Activated CD4-positive, alpha-beta memory T cell treated with anti-CD3 and anti-CD28 coated beads for 36 hours (primary cell): Measurements from ENCODE around the gene PNPO. TPM values are rescaled to one million over a fixed set of nuclear protein-coding genes. Genes with fewer than 3 reads are reported as not detected.
A peak's percentile ranks its signal among the peaks of the same experiment; 100 is the strongest.
"Not testable (repeated sequence)": the region's sequence is repeated elsewhere in the genome, so short reads cannot be mapped to it uniquely, and the experiment has no call there.

Experiments
- CTCF ChIA-PET: fragments of 350-600 bp; sonication (Branson Sonifier 250); formaldehyde crosslinking; loops from one replicate; lab custom pipeline; 2021; ENCODE audit warnings: antibody characterized with exemption, inconsistent platforms; lab: Charles Lee
- POLR2A ChIA-PET: fragments of 350-600 bp; sonication (Branson Sonifier 250); formaldehyde crosslinking; loops from one replicate; lab custom pipeline; 2021; ENCODE audit warnings: antibody characterized with exemption; lab: Charles Lee
- DNase-seq: peaks from one replicate; pipeline ENCODE4 v3.0.0-alpha.2; 2020
- H3K27ac Mint-ChIP-seq: one replicate; pipeline ENCODE4 v1.8.0; 2021; ENCODE audit warnings: mixed read lengths
- H3K27me3 Mint-ChIP-seq: one replicate; pipeline ENCODE4 v1.8.0; 2021; ENCODE audit warnings: mixed read lengths
- H3K36me3 Mint-ChIP-seq: one replicate; pipeline ENCODE4 v1.8.0; 2021; ENCODE audit warnings: mixed read lengths
- H3K4me1 Mint-ChIP-seq: one replicate; pipeline ENCODE4 v1.8.0; 2021; ENCODE audit warnings: low read depth, mixed read lengths
- H3K4me3 Mint-ChIP-seq: one replicate; pipeline ENCODE4 v1.8.0; 2021; ENCODE audit warnings: mild to moderate bottlenecking, mixed read lengths
- H3K9me3 Mint-ChIP-seq: one replicate; pipeline ENCODE4 v1.8.0; 2021; ENCODE audit warnings: mixed read lengths
- intact Hi-C: fragments of 100-400 bp; cut with micrococcal nuclease; formaldehyde crosslinking; loops from one replicate; pipeline ENCODE4 v1.15.1; 2023
- total RNA-seq, 2 experiments: library from RNA; stranded (reverse); gene quantifications; one replicate each; pipeline ENCODE4 v1.2.3, GENCODE V29; 2021

PNPO gene
- total RNA-seq, 2 experiments from 2014 or later: 32.5 to 34.4 TPM

- DNase-seq: no peak
- Mint-ChIP-seq H3K4me1 (peaks cover 14% of the 10 kb centered on the region), H3K27ac (no peak overlapping the region), H3K4me3 (no peak overlapping the region), H3K27me3 (no peaks in the 10 kb centered on the region), H3K9me3 (no peaks in the 10 kb centered on the region), H3K36me3 (peaks cover 26% of the 10 kb centered on the region)
- intact Hi-C loops: no loop called here
- ChIA-PET POLR2A (interaction anchor here (0.9 kb wide), 1 partner anchor 11 kb away, joined by 3 read pairs; no protein-coding TSS in a partner anchor), CTCF (interaction anchor here (0.9 to 1.1 kb wide), 2 partner anchors 28 to 31 kb away, joined by 3 read pairs; no protein-coding TSS in a partner anchor)
Observed at GRCh38 chr17:47918991-47919390, 22.4 kb upstream of the PNPO start.

- POLR2A ChIA-PET, CTCF ChIA-PET, H3K9me3 Mint-ChIP-seq, DNase-seq, H3K27ac Mint-ChIP-seq, H3K4me3 Mint-ChIP-seq, intact Hi-C loops, H3K27me3 Mint-ChIP-seq: not testable (repeated sequence)
- H3K36me3 Mint-ChIP-seq: peaks cover 30% of the 10 kb centered on the region
- peaks cover 14% of the 10 kb centered on the region for H3K4me1 Mint-ChIP-seq
Observed at GRCh38 chr17:47919889-47920288, 21.5 kb upstream of the PNPO start.

GRCh38 chr17:47924785-47925677, 16.3 kb upstream of the PNPO start:
- ChIA-PET CTCF (interaction anchor here (0.7 to 1.0 kb wide), 3 partner anchors 20 to 25 kb away, joined by 3 read pairs; no protein-coding TSS in a partner anchor), POLR2A (no interaction called here)
- H3K27me3 Mint-ChIP-seq: no peaks in the 10 kb centered on the region
- H3K27ac Mint-ChIP-seq: no peak overlapping the region
- H3K36me3 Mint-ChIP-seq: peaks cover 41% of the 10 kb centered on the region
- no peak overlapping the region for H3K4me3 Mint-ChIP-seq
- no peaks in the 10 kb centered on the region for H3K9me3 Mint-ChIP-seq
- DNase-seq: no peak
- peaks cover 4% of the 10 kb centered on the region for H3K4me1 Mint-ChIP-seq
- intact Hi-C loops: no loop called here

GRCh38 chr17:47925678-47925988, 15.7 kb upstream of the PNPO start:
- Mint-ChIP-seq H3K4me3 (no peak overlapping the region), H3K27ac (no peak overlapping the region), H3K27me3 (no peaks in the 10 kb centered on the region), H3K4me1 (peaks cover 4% of the 10 kb centered on the region), H3K9me3 (no peaks in the 10 kb centered on the region), H3K36me3 (peaks cover 39% of the 10 kb centered on the region)
- intact Hi-C loops: no loop called here
- ChIA-PET CTCF (interaction anchor here (1.0 kb wide), 1 partner anchor 84 kb away, joined by 3 read pairs; the partner anchor contains the start of gene SCRN2), POLR2A (no interaction called here)
- DNase-seq: no peak

- Mint-ChIP-seq H3K4me1 (peaks cover 4% of the 10 kb centered on the region), H3K27me3 (no peaks in the 10 kb centered on the region), H3K27ac (no peak overlapping the region), H3K9me3 (no peaks in the 10 kb centered on the region), H3K36me3 (peaks cover 34% of the 10 kb centered on the region), H3K4me3 (no peak overlapping the region)
- intact Hi-C loops: no loop called here
- ChIA-PET POLR2A (no interaction called here), CTCF (interaction anchor here (1.2 kb wide), 1 partner anchor 21 kb away, joined by 4 read pairs; no protein-coding TSS in a partner anchor)
- DNase-seq: no peak
Observed at GRCh38 chr17:47927821-47928400, 13.5 kb upstream of the PNPO start.

- no peak for DNase-seq
- Mint-ChIP-seq H3K27me3 (no peaks in the 10 kb centered on the region), H3K36me3 (peaks cover 29% of the 10 kb centered on the region), H3K4me1 (peaks cover 4% of the 10 kb centered on the region), H3K27ac (no peak overlapping the region), H3K9me3 (no peaks in the 10 kb centered on the region), H3K4me3 (no peak overlapping the region)
- intact Hi-C loops: no loop called here
- ChIA-PET POLR2A (no interaction called here), CTCF (interaction anchor here (1.2 kb wide), 1 partner anchor 21 kb away, joined by 4 read pairs; no protein-coding TSS in a partner anchor)
Observed at GRCh38 chr17:47928415-47928814, 13.0 kb upstream of the PNPO start.

GRCh38 chr17:47929218-47930000, 12.0 kb upstream of the PNPO start:
- Mint-ChIP-seq H3K27ac (no peak overlapping the region), H3K4me3 (no peak overlapping the region), H3K36me3 (peaks cover 21% of the 10 kb centered on the region), H3K27me3 (no peaks in the 10 kb centered on the region), H3K9me3 (no peaks in the 10 kb centered on the region), H3K4me1 (peaks cover 4% of the 10 kb centered on the region)
- intact Hi-C loops: no loop called here
- DNase-seq: no peak
- ChIA-PET CTCF (interaction anchor here (0.6 to 2.3 kb wide), 6 partner anchors 16 to 41 kb away, joined by 3 to 8 read pairs (median 4); partner anchors contain the start of gene CDK5RAP3), POLR2A (interaction anchor here (0.8 kb wide), 1 partner anchor 11 kb away, joined by 3 read pairs; no protein-coding TSS in a partner anchor)

- Mint-ChIP-seq H3K4me3 (no peak overlapping the region), H3K9me3 (no peaks in the 10 kb centered on the region), H3K27me3 (no peaks in the 10 kb centered on the region), H3K4me1 (peaks cover 6% of the 10 kb centered on the region), H3K27ac (peak overlapping the region; percentile 3), H3K36me3 (peaks cover 13% of the 10 kb centered on the region)
- intact Hi-C loops: no loop called here
- DNase-seq: no peak
- ChIA-PET POLR2A (no interaction called here), CTCF (no interaction called here)
Observed at GRCh38 chr17:47931848-47932247, 9.5 kb upstream of the PNPO start.

GRCh38 chr17:47934856-47935255, 6.5 kb upstream of the PNPO start:
- Mint-ChIP-seq H3K27ac (no peak overlapping the region), H3K4me3 (no peak overlapping the region), H3K4me1 (peaks cover 14% of the 10 kb centered on the region), H3K36me3 (no peaks in the 10 kb centered on the region), H3K9me3 (no peaks in the 10 kb centered on the region), H3K27me3 (no peaks in the 10 kb centered on the region)
- POLR2A ChIA-PET: no interaction called here
- DNase-seq: no peak
- CTCF ChIA-PET: interaction anchor here (4.5 kb wide), 1 partner anchor 13 kb away, joined by 52 read pairs; no protein-coding TSS in a partner anchor
- intact Hi-C loops: no loop called here

GRCh38 chr17:47935468-47935867, 5.9 kb upstream of the PNPO start:
- POLR2A ChIA-PET, H3K36me3 Mint-ChIP-seq, intact Hi-C loops: not testable (repeated sequence)

GRCh38 chr17:47935961-47936360, 5.4 kb upstream of the PNPO start:
- Mint-ChIP-seq H3K9me3 (no peaks in the 10 kb centered on the region), H3K4me3 (no peak overlapping the region), H3K4me1 (peaks cover 21% of the 10 kb centered on the region), H3K27me3 (no peaks in the 10 kb centered on the region), H3K27ac (no peak overlapping the region), H3K36me3 (no peaks in the 10 kb centered on the region)
- intact Hi-C loops: no loop called here
- CTCF ChIA-PET: interaction anchor here (1.0 to 4.5 kb wide), 3 partner anchors 12 to 89 kb away, joined by 3 to 52 read pairs (median 5); partner anchors contain the start of gene CDK5RAP3
- POLR2A ChIA-PET: no interaction called here
- no peak for DNase-seq

More at GRCh38 chr17:47935468-47935867, 5.9 kb upstream of the PNPO start:
- not testable (repeated sequence) for H3K27ac Mint-ChIP-seq, H3K27me3 Mint-ChIP-seq, H3K9me3 Mint-ChIP-seq, DNase-seq, H3K4me3 Mint-ChIP-seq
- CTCF ChIA-PET: interaction anchor here (1.0 to 4.5 kb wide), 3 partner anchors 13 to 88 kb away, joined by 3 to 52 read pairs (median 5); partner anchors contain the start of gene CDK5RAP3
- peaks cover 18% of the 10 kb centered on the region for H3K4me1 Mint-ChIP-seq
